Esophagus muscularis mucosa (tissue), 4 donors: ENCODE data around the gene SETBP1. TPM values are rescaled to one million over a fixed set of nuclear protein-coding genes. Genes with fewer than 3 reads are reported as not detected.

ENCODE experiments used
- DNase-seq: peaks from one replicate; pipeline ENCODE4 v3.0.0-alpha.2; 2017; ENCODE audit errors: extremely low spot score
- H3K27ac ChIP-seq, 4 donors: fragments of 200-600 bp; sonication (generic); replicated peaks in 1 of 4; 1 replicate in 3 of 4; 2 replicates in 1 of 4; pipeline ENCODE4 v1.5.1; 2016 to 2019; ENCODE audit warnings: mild to moderate bottlenecking in 1 of 4
- H3K27me3 ChIP-seq, 4 donors: fragments of 200-600 bp; sonication (generic); one replicate each; pipeline versions ENCODE4 v1.5.1 to v1.6.0; 2016 to 2019
- H3K36me3 ChIP-seq, 4 donors: fragments of 200-600 bp; sonication (generic); one replicate each; pipeline ENCODE4 v1.5.1; 2016 to 2019
- H3K4me1 ChIP-seq, 4 donors: fragments of 200-600 bp; sonication (generic); one replicate each; pipeline ENCODE4 v1.5.1; 2016 to 2019
- H3K4me3 ChIP-seq, 4 donors: fragments of 200-600 bp; sonication (generic); 1 replicate in 2 of 4; 2 replicates in 2 of 4; pipeline ENCODE4 v1.5.1; 2016 to 2019; ENCODE audit warnings: mild to moderate bottlenecking in 4 of 4, moderate library complexity in 1 of 4
- H3K9me3 ChIP-seq, 4 donors: fragments of 200-600 bp; sonication (generic); 1 replicate in 3 of 4; 2 replicates in 1 of 4; pipeline ENCODE4 v1.5.1; 2016 to 2019
- EP300 ChIP-seq: sonication (generic); formaldehyde crosslinking; IDR thresholded peaks from one replicate; pipeline ENCODE4 v1.6.1; 2017; ENCODE audit warnings: antibody characterized with exemption
- POLR2A ChIP-seq: fragments of 450-650 bp; IDR thresholded peaks from one replicate; pipeline ENCODE4 v1.6.1; 2017; ENCODE audit warnings: antibody characterized with exemption, moderate library complexity, mild to moderate bottlenecking, low read depth
- POLR2AphosphoS5 ChIP-seq, 2 donors: sonication (generic); formaldehyde crosslinking; IDR thresholded peaks; one replicate each; pipeline ENCODE4 v1.6.1; 2017; ENCODE audit warnings: antibody characterized with exemption in 2 of 2
- WGBS: methylation state at CpG from one replicate; pipeline ENCODE4 v1.1.5; 2018; 5-methylcytosine and 5-hydroxymethylcytosine counted together
- intact Hi-C: fragments of 100-400 bp; cut with DNase I; formaldehyde crosslinking; loops from one replicate; pipeline ENCODE4 v1.15.1; 2023
- total RNA-seq, 4 donors: library from RNA; depleted of rRNA; stranded (reverse); fragments of >200 nt; gene quantifications; one replicate each; pipeline versions ENCODE4 v1.1.0 to v1.2.1, GENCODE V29; 2016
- TF ChIP-seq, protein P1 (sequence below), 3 experiments: fragments of 200-600 bp in 2 of 3; fragments of 450-650 bp in 1 of 3; sonication (generic) in 2 of 3; IDR thresholded peaks; one replicate each; pipeline ENCODE4 v1.5.1; 2017 to 2019; ENCODE audit warnings: antibody characterized with exemption in 3 of 3, mild to moderate bottlenecking in 2 of 3, moderate library complexity in 1 of 3

SETBP1 gene
- total RNA-seq, 4 donors from 2014 or later: 40.9 to 86.5 (median 65.1) TPM

DNA sequence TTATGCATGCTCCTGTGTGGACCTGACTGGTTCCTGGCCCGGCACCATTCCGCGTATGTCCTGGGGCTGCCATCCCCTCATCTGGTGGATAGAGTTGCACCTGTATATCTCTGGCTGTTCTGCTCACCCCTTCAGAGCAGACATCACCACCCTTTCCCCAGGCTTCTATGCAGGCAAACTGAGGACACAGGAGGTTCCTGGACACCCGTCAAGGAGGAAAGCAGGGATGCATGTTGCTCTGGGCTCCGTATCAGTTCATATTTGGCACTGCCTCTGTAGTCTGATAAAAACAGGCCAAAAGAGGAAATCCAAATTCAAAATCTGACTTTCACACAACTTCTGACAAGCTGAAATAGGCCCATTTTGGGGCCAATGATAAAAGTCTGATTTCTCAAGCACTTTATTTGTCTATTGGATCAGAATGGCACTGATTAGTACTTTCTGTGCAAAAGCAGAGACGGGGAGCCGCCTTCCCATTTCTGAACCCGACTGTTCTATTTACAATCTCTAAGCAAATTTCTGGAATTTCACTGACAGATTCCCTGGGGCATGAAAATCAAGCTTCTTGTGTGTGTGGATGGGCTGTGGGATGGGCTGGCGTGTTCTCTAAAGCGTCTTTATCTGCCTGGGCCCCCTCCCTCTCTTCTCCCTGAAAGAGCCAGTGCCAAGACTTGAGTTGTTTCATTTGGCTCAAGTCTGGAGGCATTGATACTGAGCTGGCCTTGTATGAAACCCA lies 96.9 kb downstream of the SETBP1 start:
- Histone ChIP-seq H3K27me3 (no peaks in the 10 kb centered on the region), H3K9me3 (no peaks in the 10 kb centered on the region), H3K36me3 (no peaks in the 10 kb centered on the region), H3K4me1 (peaks cover 32 to 79% (median 67%) of the 10 kb centered on the region in 4 donors), H3K27ac (peak overlapping the region; percentile 21 to 52 (median 34)), H3K4me3 (no peak overlapping the region)
- intact Hi-C loops: no loop called here
- no peak for DNase-seq
- 64% methylated on average over 10 of the region's 10 CpGs for WGBS
- TF ChIP-seq POLR2AphosphoS5 (IDR thresholded peaks at IDR 0.05): no peak
- TF ChIP-seq, protein P1, sequence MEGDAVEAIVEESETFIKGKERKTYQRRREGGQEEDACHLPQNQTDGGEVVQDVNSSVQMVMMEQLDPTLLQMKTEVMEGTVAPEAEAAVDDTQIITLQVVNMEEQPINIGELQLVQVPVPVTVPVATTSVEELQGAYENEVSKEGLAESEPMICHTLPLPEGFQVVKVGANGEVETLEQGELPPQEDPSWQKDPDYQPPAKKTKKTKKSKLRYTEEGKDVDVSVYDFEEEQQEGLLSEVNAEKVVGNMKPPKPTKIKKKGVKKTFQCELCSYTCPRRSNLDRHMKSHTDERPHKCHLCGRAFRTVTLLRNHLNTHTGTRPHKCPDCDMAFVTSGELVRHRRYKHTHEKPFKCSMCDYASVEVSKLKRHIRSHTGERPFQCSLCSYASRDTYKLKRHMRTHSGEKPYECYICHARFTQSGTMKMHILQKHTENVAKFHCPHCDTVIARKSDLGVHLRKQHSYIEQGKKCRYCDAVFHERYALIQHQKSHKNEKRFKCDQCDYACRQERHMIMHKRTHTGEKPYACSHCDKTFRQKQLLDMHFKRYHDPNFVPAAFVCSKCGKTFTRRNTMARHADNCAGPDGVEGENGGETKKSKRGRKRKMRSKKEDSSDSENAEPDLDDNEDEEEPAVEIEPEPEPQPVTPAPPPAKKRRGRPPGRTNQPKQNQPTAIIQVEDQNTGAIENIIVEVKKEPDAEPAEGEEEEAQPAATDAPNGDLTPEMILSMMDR (IDR thresholded peaks at IDR 0.05): no peak
- no peak for TF ChIP-seq POLR2A
- TF ChIP-seq EP300: no peak

GRCh38 chr18:44778788-44779187 lies 98.1 kb downstream of the SETBP1 start:
- DNase-seq: no peak
- Histone ChIP-seq H3K27me3 (no peaks in the 10 kb centered on the region), H3K36me3 (no peaks in the 10 kb centered on the region), H3K4me3 (no peak overlapping the region), H3K4me1 (peaks cover 33 to 76% (median 63%) of the 10 kb centered on the region in 4 donors), H3K9me3 (no peaks in the 10 kb centered on the region), H3K27ac (no peak overlapping the region)
- WGBS: 61% methylated on average over 4 of the region's 6 CpGs
- TF ChIP-seq POLR2A: no peak
- intact Hi-C loops: no loop called here

DNA sequence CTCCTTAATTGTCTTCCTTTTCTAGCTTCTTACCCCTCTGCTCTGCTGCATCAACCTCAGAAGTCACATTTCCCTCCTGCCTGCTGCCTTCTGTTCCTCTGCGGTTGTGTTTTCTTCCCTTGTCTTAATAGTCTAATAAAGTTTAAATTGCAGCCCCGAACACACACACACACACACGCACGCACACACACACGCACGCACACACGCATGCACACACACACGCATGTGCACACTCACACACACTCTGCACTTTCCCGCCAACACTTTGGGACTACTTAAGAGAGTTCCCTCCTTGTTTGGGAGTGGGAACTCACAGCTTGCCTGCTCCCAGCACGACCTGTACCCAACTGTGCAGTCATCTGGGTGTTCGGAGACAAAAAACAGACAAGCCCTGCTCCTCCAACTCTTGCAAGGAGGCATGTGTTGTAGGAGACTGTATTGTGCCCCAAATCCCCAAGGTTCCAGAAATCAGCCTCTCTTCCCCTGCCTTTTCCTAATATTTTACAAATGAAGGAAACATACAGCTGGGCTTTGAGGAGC lies 99.1 kb downstream of the SETBP1 start:
- no peaks in the 10 kb centered on the region for H3K9me3 ChIP-seq
- H3K27ac ChIP-seq: peak overlapping the region in 3 of 4 donors; percentile 11 to 54 (median 43)
- intact Hi-C loops: no loop called here
- peaks cover 33 to 72% (median 60%) of the 10 kb centered on the region in 4 donors for H3K4me1 ChIP-seq
- no peak overlapping the region for H3K4me3 ChIP-seq
- H3K27me3 ChIP-seq: no peaks in the 10 kb centered on the region
- no peaks in the 10 kb centered on the region for H3K36me3 ChIP-seq
- no peak for DNase-seq
- 80% methylated on average over 11 of the region's 11 CpGs for WGBS
- TF ChIP-seq POLR2AphosphoS5 (IDR thresholded peaks at IDR 0.05) (peak; percentile 58 to 82), EP300 (no peak), POLR2A (no peak)
- TF ChIP-seq, protein P1 (IDR thresholded peaks at IDR 0.05): no peak

DNA sequence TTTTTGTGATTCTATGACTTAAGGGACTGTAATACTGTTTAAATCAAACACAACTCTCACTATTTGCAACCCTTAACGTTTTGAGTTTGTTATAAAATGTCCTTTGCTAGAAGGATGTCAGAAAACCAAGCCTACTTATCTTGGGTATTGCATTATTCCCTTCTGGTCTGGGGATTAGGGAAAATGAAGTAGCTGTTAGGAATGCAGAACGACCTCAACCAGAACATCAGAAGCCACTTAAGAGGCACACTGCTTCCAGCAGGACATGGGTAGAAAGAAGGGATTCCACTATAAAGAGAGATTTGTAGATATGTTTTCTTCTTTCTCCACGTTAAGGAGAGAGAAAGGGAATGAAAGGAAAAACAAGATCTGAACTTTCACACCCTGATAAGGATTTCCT lies 101.2 kb downstream of the SETBP1 start:
- Histone ChIP-seq H3K27me3 (no peaks in the 10 kb centered on the region), H3K9me3 (no peaks in the 10 kb centered on the region), H3K27ac (peak overlapping the region in 1 of 4 donors; percentile 11), H3K4me3 (no peak overlapping the region), H3K36me3 (no peaks in the 10 kb centered on the region), H3K4me1 (peaks cover 33 to 74% (median 63%) of the 10 kb centered on the region in 4 donors)
- intact Hi-C loops: no loop called here
- 48% methylated on average over 3 of the region's 3 CpGs for WGBS
- TF ChIP-seq POLR2AphosphoS5 (IDR thresholded peaks at IDR 0.05) (no peak), POLR2A (no peak), EP300 (no peak)
- TF ChIP-seq, protein P1 (IDR thresholded peaks at IDR 0.05): no peak
- no peak for DNase-seq

- Histone ChIP-seq H3K27ac (no peak overlapping the region), H3K4me3 (no peak overlapping the region), H3K27me3 (no peaks in the 10 kb centered on the region), H3K9me3 (no peaks in the 10 kb centered on the region), H3K36me3 (no peaks in the 10 kb centered on the region), H3K4me1 (peaks cover 28 to 69% (median 57%) of the 10 kb centered on the region in 4 donors)
- 94% methylated on average over 5 of the region's 5 CpGs for WGBS
- TF ChIP-seq, protein P1 (IDR thresholded peaks at IDR 0.05): no peak
- TF ChIP-seq POLR2AphosphoS5 (IDR thresholded peaks at IDR 0.05) (no peak), EP300 (no peak), POLR2A (no peak)
- intact Hi-C loops: no loop called here
- DNase-seq: no peak
These were observed 101.9 kb downstream of the SETBP1 start for GRCh38 chr18:44782617-44783016.
